Glutamatergic neuron (in vitro differentiated cells): ENCODE data around the gene ABCA12. TPM values are rescaled to one million over a fixed set of nuclear protein-coding genes. Genes with fewer than 3 reads are reported as not detected.
"Not testable (repeated sequence)": the region's sequence is repeated elsewhere in the genome, so short reads cannot be mapped to it uniquely, and the experiment has no call there.

ENCODE experiments used
- DNase-seq: peaks from one replicate; pipeline ENCODE4 v3.0.0; 2022
- H3K27ac Mint-ChIP-seq: one replicate; pipeline ENCODE4 v1.8.0; 2020; ENCODE audit warnings: mild to moderate bottlenecking, mixed read lengths, inconsistent platforms; ENCODE audit not compliant: unreplicated experiment
- H3K27me3 Mint-ChIP-seq: one replicate; pipeline ENCODE4 v1.8.0; 2020; ENCODE audit warnings: mild to moderate bottlenecking, moderate library complexity, mixed read lengths, inconsistent platforms; ENCODE audit not compliant: unreplicated experiment
- H3K36me3 Mint-ChIP-seq: one replicate; pipeline ENCODE4 v1.8.0; 2020; ENCODE audit warnings: mild to moderate bottlenecking, mixed read lengths, inconsistent platforms; ENCODE audit not compliant: unreplicated experiment
- H3K4me1 Mint-ChIP-seq: one replicate; pipeline ENCODE4 v1.8.0; 2020; ENCODE audit warnings: mild to moderate bottlenecking, low read depth, mixed read lengths, inconsistent platforms; ENCODE audit not compliant: unreplicated experiment
- H3K4me3 Mint-ChIP-seq: one replicate; pipeline ENCODE4 v1.8.0; 2020; ENCODE audit warnings: mild to moderate bottlenecking, mixed read lengths, inconsistent platforms; ENCODE audit not compliant: unreplicated experiment
- H3K9me3 Mint-ChIP-seq: one replicate; pipeline ENCODE4 v1.8.0; 2020; ENCODE audit warnings: mild to moderate bottlenecking, moderate library complexity, mixed read lengths, inconsistent platforms; ENCODE audit not compliant: unreplicated experiment
- CTCF ChIP-seq: fragments of 200-600 bp; sonication (generic); IDR thresholded peaks from one replicate; pipeline ENCODE4 v1.5.0; 2021; ENCODE audit not compliant: partially characterized antibody, unreplicated experiment
- total RNA-seq: library from RNA; stranded (reverse); fragmentation: NEBNext Ultra II Directional; extraction: Animal tissue kit (Norgen Biotek cat#: 25700); gene quantifications from one replicate; pipeline ENCODE4 v1.2.1, GENCODE V29; 2021; ENCODE audit not compliant: unreplicated experiment

ABCA12 gene
- total RNA-seq, 1 donor from 2014 or later: 0.37 TPM

DNA sequence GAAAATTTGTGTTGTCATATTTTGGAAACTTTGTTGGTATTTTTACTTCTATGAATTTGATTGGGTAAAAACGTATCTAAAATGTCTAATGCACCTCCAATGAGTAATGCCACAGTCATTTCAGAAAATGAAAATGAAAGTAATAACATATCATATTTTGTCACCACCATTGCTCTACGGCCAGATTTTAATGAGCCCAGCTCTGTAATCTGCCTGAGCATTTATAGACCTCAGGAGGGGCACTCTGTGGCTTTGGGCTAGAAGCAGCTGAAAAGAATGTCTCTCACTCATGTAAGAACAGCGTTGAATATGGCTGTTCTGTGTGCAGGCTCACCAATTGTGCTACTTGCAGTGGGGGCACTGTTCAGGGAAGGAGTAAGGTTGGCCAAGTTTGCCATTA lies 32.7 kb upstream of the ABCA12 start:
- no peaks in the 10 kb centered on the region for H3K36me3 Mint-ChIP-seq
- peaks cover 1% of the 10 kb centered on the region for H3K9me3 Mint-ChIP-seq
- no peaks in the 10 kb centered on the region for H3K27me3 Mint-ChIP-seq
- H3K27ac Mint-ChIP-seq: no peak overlapping the region
- no peak for TF ChIP-seq CTCF
- no peak for DNase-seq
- no peak overlapping the region for H3K4me3 Mint-ChIP-seq
- H3K4me1 Mint-ChIP-seq: no peaks in the 10 kb centered on the region

DNA sequence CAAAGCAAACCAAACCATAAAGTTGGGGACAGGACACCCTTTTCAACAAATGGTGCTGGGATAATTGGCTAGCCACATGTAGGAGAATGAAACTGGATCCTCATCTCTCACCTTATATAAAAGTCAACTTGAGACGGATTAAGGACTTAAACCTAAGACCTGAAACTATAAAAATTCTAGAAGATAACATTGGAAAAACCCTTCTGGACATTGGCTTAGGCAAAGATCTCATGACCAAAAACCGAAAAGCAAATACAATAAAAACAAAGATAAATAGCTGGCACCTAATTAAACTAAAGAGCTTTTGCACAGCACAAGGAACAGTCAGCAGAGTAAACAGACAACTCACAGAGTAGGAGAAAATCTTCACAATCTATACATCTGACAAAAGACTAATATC lies 28.1 kb upstream of the ABCA12 start:
- H3K27me3 Mint-ChIP-seq, H3K4me3 Mint-ChIP-seq, H3K27ac Mint-ChIP-seq, DNase-seq, H3K4me1 Mint-ChIP-seq, H3K9me3 Mint-ChIP-seq, H3K36me3 Mint-ChIP-seq: not testable (repeated sequence)

GRCh38 chr2:215163319-215163718 lies 24.9 kb upstream of the ABCA12 start:
- not testable (repeated sequence) for DNase-seq, H3K27ac Mint-ChIP-seq, H3K4me3 Mint-ChIP-seq, H3K27me3 Mint-ChIP-seq
- Mint-ChIP-seq H3K9me3 (peaks cover 14% of the 10 kb centered on the region), H3K4me1 (peaks cover 13% of the 10 kb centered on the region), H3K36me3 (peaks cover 13% of the 10 kb centered on the region)

DNA sequence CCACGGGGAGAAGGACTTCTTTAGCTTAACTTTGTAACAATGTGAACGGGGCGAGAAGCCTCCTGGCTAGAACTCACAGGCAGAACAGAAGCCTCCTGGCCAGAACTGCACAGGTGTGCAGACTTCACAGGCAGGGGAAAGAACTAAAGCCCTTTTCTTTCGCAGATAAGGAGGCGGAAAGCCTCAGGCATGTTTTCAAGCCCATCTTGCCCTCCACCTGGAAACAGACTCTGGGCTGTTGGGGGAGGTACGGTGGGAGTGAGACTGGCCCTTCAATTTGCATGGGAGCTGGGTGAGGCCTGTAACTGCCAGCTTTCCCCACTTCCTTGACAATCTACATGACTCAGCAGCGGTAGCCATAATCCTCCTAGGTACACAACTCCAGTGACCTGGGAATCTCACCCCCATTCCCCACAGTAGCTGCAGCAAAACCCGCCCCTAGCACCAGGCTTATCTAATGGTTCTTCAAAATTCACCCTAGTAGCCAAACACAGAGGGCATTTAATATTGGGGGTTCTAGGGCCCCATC lies 22.9 kb upstream of the ABCA12 start:
- H3K27ac Mint-ChIP-seq: no peak overlapping the region
- DNase-seq: no peak
- peaks cover 13% of the 10 kb centered on the region for H3K4me1 Mint-ChIP-seq
- H3K27me3 Mint-ChIP-seq: peaks cover 2% of the 10 kb centered on the region
- no peak overlapping the region for H3K4me3 Mint-ChIP-seq
- peaks cover 13% of the 10 kb centered on the region for H3K36me3 Mint-ChIP-seq
- no peak for TF ChIP-seq CTCF
- H3K9me3 Mint-ChIP-seq: peaks cover 13% of the 10 kb centered on the region

DNA sequence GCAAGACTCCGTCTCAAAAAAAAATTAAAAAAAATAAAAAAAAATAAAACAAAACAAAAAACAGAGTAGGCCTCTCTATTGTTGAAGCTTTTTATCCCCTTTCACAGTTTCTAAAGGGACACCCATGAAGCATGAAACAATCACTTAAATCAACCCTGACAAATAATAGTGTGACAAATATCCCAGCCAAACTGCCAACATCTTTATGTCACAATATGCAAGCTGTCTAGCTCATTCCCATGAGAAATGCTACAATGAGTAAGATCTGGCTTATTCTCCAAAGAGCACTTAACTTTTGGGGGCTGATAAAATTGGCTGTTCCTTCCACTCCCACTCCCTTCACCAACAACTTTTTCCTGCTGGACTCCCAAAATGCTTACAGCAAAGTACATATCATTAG lies 21.7 kb upstream of the ABCA12 start:
- Mint-ChIP-seq H3K27me3 (peaks cover 2% of the 10 kb centered on the region), H3K4me1 (peaks cover 13% of the 10 kb centered on the region), H3K4me3 (no peak overlapping the region), H3K36me3 (peaks cover 13% of the 10 kb centered on the region), H3K27ac (no peak overlapping the region), H3K9me3 (peaks cover 13% of the 10 kb centered on the region)
- no peak for DNase-seq
- no peak for TF ChIP-seq CTCF

- Mint-ChIP-seq H3K4me1 (peaks cover 13% of the 10 kb centered on the region), H3K27me3 (no peaks in the 10 kb centered on the region), H3K36me3 (peaks cover 4% of the 10 kb centered on the region), H3K4me3 (no peak overlapping the region), H3K27ac (no peak overlapping the region), H3K9me3 (peaks cover 5% of the 10 kb centered on the region)
- TF ChIP-seq CTCF: no peak
- no peak for DNase-seq
Measured at GRCh38 chr2:215156453-215156852, 18.0 kb upstream of the ABCA12 start.
